ENCODE data around the gene BAG3. TPM values are rescaled to one million over a fixed set of nuclear protein-coding genes. Genes with fewer than 3 reads are reported as not detected.

Gene BAG3
- total and polyA plus RNA-seq, 2 of the 8 experiments (the other 6 are each of a cell fraction or from before 2014, with no cell fraction given): 3.5 to 13.3 TPM

GRCh38 chr10:119693262-119693957 is 42.2 kb downstream of the BAG3 start (continued):
- TF ChIP-seq YY1 (IDR thresholded peaks at IDR 0.05; ENCODE audit: low read depth, low read length): no peak
- TF ChIP-seq SP2 (IDR thresholded peaks at IDR 0.05; ENCODE audit: low read length): no peak
- no peak for TF ChIP-seq RAD21 (IDR thresholded peaks at IDR 0.05 in 1 of 2, conservative IDR thresholded peaks at IDR 0.05 in 1 of 2; ENCODE audit: low read depth in 2 of 2, low read length in 2 of 2)
- TF ChIP-seq TBP (IDR thresholded peaks at IDR 0.05; ENCODE audit: low read depth, low read length): no peak
- no peak for TF ChIP-seq SIN3A (conservative IDR thresholded peaks at IDR 0.05 in 1 of 2, IDR thresholded peaks at IDR 0.05 in 1 of 2; ENCODE audit: low read depth in 1 of 2, low read length in 2 of 2)
- TF ChIP-seq CHD1 (IDR thresholded peaks at IDR 0.05; ENCODE audit: low read depth, low read length): no peak

Data from H1 (cell line).